ENCODE measurements around the gene TMEM121. TPM values are rescaled to one million over a fixed set of nuclear protein-coding genes. Genes with fewer than 3 reads are reported as not detected.
"Not testable (repeated sequence)": the region's sequence is repeated elsewhere in the genome, so short reads cannot be mapped to it uniquely, and the experiment has no call there.

Gene TMEM121
- polyA plus RNA-seq, 6 donors from 2014 or later: 1.4 to 3.3 (median 1.9) TPM

GRCh38 chr14:105570482-105570881 is 44.1 kb downstream of the TMEM121 start:
- H3K36me3 Mint-ChIP-seq: peaks cover 0 to 9% of the 10 kb centered on the region in 2 donors
- H3K4me1 Mint-ChIP-seq: peaks cover 45 to 56% (median 56%) of the 10 kb centered on the region in 3 donors
- no peaks in the 10 kb centered on the region for H3K27me3 Mint-ChIP-seq
- H3K9me3 Mint-ChIP-seq: peaks cover 0 to 22% (median 0%) of the 10 kb centered on the region in 7 donors
- DNase-seq (no peak), ATAC-seq (ENCODE audit: low read depth in 2 of 2) (no peak)
- peak overlapping the region; percentile 91 to 99 (median 96) for H3K27ac Mint-ChIP-seq
- peak overlapping the region; percentile 20 to 89 (median 58) for H3K4me3 Mint-ChIP-seq

DNA sequence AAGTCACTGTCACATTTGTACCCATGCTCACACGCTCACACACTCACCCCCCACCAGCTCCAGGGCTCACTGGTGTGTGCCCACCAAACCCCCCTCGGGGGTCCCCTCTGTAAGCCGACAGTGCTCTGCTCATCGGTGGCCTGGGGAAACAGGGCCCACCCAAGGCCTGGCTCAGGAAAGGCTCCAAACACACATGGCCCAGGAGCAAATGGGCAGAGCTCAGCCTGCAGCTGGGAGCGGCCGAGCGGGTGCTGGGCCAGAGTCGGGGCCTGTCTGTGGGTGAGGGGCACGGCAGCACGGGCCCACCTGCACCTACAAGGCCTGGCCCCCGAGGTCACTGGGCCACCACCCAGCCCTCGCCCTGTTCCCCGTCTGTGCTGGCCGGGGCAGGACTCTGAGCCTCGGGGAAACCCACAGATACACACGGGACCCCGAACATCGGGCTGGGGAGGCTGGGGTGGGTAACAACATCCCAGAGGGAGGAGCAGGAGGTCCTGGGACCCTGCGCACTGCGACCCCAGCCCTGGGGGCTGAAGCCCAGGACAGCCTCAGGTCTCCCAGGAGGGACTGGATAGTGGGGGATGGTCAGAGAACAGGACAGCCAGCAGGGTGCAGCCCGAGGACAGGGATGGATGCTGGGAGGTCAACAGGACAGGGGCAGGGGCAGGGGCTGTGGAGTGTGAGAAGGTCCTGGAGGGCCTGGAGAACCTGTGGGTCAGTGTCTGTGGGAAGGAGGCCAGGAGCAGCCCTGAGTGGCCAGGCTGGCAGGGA is 45.0 kb downstream of the TMEM121 start:
- not testable (repeated sequence) for DNase-seq; ATAC-seq (ENCODE audit: low read depth in 2 of 2); H3K27me3 Mint-ChIP-seq; H3K36me3 Mint-ChIP-seq
- peak overlapping the region; percentile 91 to 99 (median 96) for H3K27ac Mint-ChIP-seq
- H3K9me3 Mint-ChIP-seq: peaks cover 0 to 22% (median 0%) of the 10 kb centered on the region in 7 donors
- peaks cover 50 to 61% (median 60%) of the 10 kb centered on the region in 3 donors for H3K4me1 Mint-ChIP-seq
- peak overlapping the region; percentile 18 to 84 (median 56) for H3K4me3 Mint-ChIP-seq

DNA sequence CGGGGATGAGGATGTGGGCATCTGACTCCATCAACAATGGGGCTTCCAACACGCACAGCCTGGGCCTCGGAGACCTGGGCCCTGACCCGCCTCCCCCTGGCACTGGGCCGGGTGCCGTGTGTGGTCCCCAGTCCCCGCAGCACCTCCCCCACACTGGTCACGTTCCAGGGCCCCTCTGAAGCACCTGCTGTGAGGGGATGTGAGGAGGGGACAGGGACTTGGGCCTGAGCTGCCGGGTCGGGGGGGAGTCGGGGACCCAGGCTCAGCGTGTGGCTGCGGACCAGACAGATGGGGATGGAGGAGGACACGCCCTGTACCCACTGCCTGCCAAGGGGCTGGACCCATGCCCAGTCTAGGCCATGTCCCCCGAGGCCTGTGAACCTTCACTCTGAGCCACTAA is 45.7 kb downstream of the TMEM121 start:
- ATAC-seq (ENCODE audit: low read depth in 2 of 2) (peak; percentile 42 to 43), DNase-seq (peak; percentile 61)
- not testable (repeated sequence) for H3K27me3 Mint-ChIP-seq, H3K36me3 Mint-ChIP-seq
- peaks cover 0 to 20% (median 0%) of the 10 kb centered on the region in 7 donors for H3K9me3 Mint-ChIP-seq
- peaks cover 56 to 66% (median 64%) of the 10 kb centered on the region in 3 donors for H3K4me1 Mint-ChIP-seq
- H3K4me3 Mint-ChIP-seq: peak overlapping the region in 5 of 8 donors; percentile 19 to 80 (median 58)
- peak overlapping the region; percentile 42 to 97 (median 94) for H3K27ac Mint-ChIP-seq

- Mint-ChIP-seq H3K4me1 (peaks cover 58 to 65% (median 65%) of the 10 kb centered on the region in 3 donors), H3K9me3 (peaks cover 0 to 18% (median 0%) of the 10 kb centered on the region in 7 donors), H3K4me3 (peak overlapping the region in 5 of 8 donors; percentile 31 to 80 (median 66)), H3K27ac (peak overlapping the region in 5 of 6 donors; percentile 97 to 100 (median 99))
- H3K36me3 Mint-ChIP-seq; H3K27me3 Mint-ChIP-seq; DNase-seq; ATAC-seq (ENCODE audit: low read depth in 2 of 2): not testable (repeated sequence)
Measured at GRCh38 chr14:105573841-105574240, 47.5 kb downstream of the TMEM121 start.

GRCh38 chr14:105574411-105574810 is 48.0 kb downstream of the TMEM121 start:
- not testable (repeated sequence) for H3K27me3 Mint-ChIP-seq, H3K4me3 Mint-ChIP-seq, DNase-seq, H3K36me3 Mint-ChIP-seq
- Mint-ChIP-seq H3K4me1 (peaks cover 52 to 59% (median 59%) of the 10 kb centered on the region in 3 donors), H3K9me3 (peaks cover 0 to 16% (median 0%) of the 10 kb centered on the region in 7 donors), H3K27ac (peak overlapping the region in 1 of 6 donors; percentile 60)
- peak in 1 of 2 donors; percentile 1 for ATAC-seq (ENCODE audit: low read depth in 2 of 2)

DNA sequence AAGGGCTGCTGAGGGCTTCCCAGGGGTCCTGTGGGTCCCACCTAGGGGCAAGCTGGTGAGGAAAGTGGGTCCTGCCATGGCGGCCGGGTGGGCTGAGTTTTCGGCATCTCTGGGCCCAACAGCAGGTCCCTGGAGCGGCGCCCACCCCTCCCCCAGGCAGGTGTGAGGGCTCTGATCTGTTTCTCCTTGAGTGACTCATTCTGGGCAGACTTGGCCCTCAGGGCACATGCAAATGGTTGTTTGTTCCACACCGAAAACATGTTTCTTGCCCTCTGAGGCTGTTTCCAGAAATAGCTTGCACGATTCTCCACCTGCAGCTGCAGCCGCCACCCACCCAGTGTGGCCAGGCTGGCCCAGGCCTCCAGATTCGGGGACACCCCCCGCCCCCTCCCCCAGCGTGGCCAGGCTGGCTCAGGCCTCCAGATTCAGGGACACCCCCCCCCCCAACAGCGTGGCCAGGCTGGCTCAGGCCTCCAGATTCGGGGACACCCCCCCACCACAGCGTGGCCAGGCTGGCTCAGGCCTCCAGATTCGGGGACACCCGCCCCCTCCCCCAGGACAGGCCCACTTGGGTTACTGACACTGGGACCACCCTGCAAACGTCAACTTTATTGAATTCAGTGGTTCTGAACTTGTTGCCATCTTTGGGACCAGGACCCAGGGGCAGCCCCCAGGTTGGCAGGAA is 48.8 kb downstream of the TMEM121 start:
- not testable (repeated sequence) for DNase-seq, H3K9me3 Mint-ChIP-seq, H3K27me3 Mint-ChIP-seq, H3K36me3 Mint-ChIP-seq
- peak overlapping the region in 4 of 6 donors; percentile 56 to 95 (median 86) for H3K27ac Mint-ChIP-seq
- peak; percentile 68 to 73 for ATAC-seq (ENCODE audit: low read depth in 2 of 2)
- H3K4me3 Mint-ChIP-seq: peak overlapping the region in 2 of 8 donors; percentile 35 to 59
- H3K4me1 Mint-ChIP-seq: peaks cover 45 to 52% (median 52%) of the 10 kb centered on the region in 3 donors

GRCh38 chr14:105576525-105577088 is 50.2 kb downstream of the TMEM121 start:
- Mint-ChIP-seq H3K27ac (peak overlapping the region; percentile 97 to 100 (median 99)), H3K4me1 (peaks cover 46 to 52% (median 50%) of the 10 kb centered on the region in 3 donors), H3K27me3 (no peaks in the 10 kb centered on the region), H3K36me3 (no peaks in the 10 kb centered on the region), H3K9me3 (no peaks in the 10 kb centered on the region), H3K4me3 (peak overlapping the region; percentile 52 to 90 (median 64))
- ATAC-seq (ENCODE audit: low read depth in 2 of 2) (no peak), DNase-seq (no peak)

DNA sequence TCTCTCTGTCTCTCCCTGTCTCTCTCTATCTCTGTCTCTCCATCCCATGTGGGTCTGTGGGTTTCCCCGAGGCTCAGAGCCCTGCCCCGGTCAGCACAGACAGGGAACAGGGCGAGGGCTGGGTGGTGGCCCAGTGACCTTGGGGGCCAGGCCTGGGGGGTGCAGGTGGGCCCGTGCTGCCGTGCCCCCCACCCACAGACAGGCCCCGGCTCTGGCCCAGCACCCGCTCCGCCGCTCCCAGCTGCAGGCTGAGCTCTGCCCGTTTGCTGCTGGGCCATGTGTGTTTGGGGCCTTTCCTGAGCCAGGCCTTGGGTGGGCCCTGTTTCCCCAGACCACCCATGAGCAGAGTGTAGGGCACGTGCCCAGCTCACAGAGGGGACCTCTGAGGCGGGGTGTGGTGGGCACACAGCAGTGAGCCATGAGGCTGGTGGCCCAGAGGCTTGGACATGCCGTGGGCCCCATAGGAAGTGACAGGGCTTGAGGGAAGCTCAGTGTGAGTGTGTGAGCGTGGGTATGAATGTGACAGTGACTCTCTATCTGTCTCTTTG is 51.0 kb downstream of the TMEM121 start:
- Mint-ChIP-seq H3K27ac (peak overlapping the region; percentile 98 to 100 (median 99)), H3K27me3 (no peaks in the 10 kb centered on the region), H3K36me3 (no peaks in the 10 kb centered on the region), H3K9me3 (no peaks in the 10 kb centered on the region), H3K4me1 (peaks cover 50 to 60% (median 52%) of the 10 kb centered on the region in 3 donors), H3K4me3 (peak overlapping the region; percentile 2 to 90 (median 78))
- DNase-seq: no peak
- peak in 1 of 2 donors; percentile 7 for ATAC-seq (ENCODE audit: low read depth in 2 of 2)

DNA sequence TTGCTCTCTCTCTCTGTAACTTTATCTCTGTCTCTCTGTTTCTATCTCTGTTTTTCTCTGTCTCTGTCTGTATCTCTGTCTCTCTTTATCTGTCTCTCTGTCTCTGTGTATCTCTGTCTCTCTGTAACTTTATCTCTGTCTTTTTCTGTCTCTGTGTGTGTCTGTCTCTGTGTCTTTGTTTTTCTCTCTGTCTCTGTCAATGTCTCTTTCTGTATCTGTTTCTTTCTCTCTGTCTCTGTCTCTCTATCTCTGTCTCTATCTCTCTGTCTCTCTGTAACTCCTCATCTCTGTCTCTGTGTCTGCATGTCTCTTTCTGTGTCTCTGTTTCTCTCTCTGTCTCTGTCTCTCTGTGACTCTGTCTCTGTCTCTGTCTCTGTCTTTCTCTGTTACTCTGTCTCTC is 51.7 kb downstream of the TMEM121 start:
- no peaks in the 10 kb centered on the region for H3K36me3 Mint-ChIP-seq
- H3K4me1 Mint-ChIP-seq: peaks cover 54 to 63% (median 57%) of the 10 kb centered on the region in 3 donors
- ATAC-seq (ENCODE audit: low read depth in 2 of 2) (no peak), DNase-seq (no peak)
- no peaks in the 10 kb centered on the region for H3K9me3 Mint-ChIP-seq
- H3K27me3 Mint-ChIP-seq: no peaks in the 10 kb centered on the region
- peak overlapping the region; percentile 98 to 100 (median 99) for H3K27ac Mint-ChIP-seq
- H3K4me3 Mint-ChIP-seq: peak overlapping the region; percentile 40 to 86 (median 76)

DNA sequence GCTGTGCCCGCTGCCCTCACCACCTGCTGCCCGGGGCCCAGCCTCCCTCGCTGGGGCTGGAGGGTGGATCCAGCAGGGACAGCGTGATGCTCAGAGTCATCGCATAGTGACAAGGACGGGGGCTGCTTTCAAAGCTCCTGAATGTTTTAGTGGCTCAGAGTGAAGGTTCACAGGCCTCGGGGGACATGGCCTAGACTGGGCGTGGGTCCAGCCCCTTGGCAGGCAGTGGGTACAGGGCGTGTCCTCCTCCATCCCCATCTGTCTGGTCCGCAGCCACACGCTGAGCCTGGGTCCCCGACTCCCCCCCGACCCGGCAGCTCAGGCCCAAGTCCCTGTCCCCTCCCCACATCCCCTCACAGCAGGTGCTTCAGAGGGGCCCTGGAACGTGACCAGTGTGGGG is 52.8 kb downstream of the TMEM121 start:
- peaks cover 48 to 57% (median 55%) of the 10 kb centered on the region in 3 donors for H3K4me1 Mint-ChIP-seq
- not testable (repeated sequence) for H3K27me3 Mint-ChIP-seq, H3K4me3 Mint-ChIP-seq, DNase-seq, H3K27ac Mint-ChIP-seq, H3K9me3 Mint-ChIP-seq, H3K36me3 Mint-ChIP-seq
- ATAC-seq (ENCODE audit: low read depth in 2 of 2): peak; percentile 31 to 35
